HG03342 (cell line): ENCODE results near the gene GRM4.
"Not testable (repeated sequence)": the region's sequence is repeated elsewhere in the genome, so short reads cannot be mapped to it uniquely, and the experiment has no call there.

ENCODE experiments used
- ATAC-seq: cut with Tn5 transposase; IDR thresholded peaks from one replicate; pipeline ENCODE4 v1.9.1; 2021; ENCODE audit warnings: mild to moderate bottlenecking, moderate library complexity; ENCODE audit not compliant: unreplicated experiment

The GRM4 gene

DNA sequence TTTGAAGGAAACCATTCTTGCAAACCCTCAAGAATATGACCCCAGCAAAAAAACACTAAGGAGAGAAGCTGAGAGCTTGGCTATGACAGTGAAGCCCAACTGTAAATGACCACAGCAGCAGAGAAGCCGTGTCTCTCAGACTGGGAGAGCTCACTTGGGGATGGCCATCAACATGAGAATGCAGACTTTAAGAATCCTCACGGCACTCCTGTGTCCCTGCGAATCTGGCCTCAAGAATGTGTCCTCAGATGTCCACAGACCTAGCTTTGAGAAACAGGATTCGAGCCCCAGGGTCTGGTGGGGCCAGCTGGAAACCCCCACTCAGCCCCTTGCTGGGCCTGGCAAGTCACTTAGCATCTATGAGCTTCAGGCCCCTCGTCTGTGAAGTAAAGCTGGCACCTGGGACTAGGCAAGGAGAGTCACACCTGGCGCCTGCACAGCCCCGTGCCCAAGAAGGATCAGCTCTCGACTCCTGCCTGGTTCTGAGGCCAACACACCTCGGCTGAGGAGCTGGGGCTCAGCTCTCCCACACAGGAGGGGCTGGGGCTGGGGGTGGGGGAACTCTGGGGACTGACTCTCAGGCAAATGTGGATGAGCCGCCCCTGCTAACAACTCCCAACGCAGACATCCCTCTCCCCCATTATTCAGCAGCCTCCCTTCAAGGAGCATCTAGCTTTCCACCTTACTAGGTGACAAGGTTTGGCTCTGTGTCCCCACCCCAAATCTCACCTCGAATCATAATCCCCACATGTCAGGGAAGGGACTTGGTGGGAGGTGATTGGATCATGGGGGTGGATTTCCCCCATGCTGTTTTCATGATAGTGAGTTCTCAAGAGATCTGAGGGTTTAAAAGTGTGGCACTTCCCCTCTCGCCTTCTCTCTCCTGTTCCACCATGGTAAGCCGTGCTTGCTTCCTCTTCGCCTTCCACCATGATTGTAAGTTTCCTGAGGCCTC is 97.7 kb downstream of the GRM4 start:
- no peak for ATAC-seq

DNA sequence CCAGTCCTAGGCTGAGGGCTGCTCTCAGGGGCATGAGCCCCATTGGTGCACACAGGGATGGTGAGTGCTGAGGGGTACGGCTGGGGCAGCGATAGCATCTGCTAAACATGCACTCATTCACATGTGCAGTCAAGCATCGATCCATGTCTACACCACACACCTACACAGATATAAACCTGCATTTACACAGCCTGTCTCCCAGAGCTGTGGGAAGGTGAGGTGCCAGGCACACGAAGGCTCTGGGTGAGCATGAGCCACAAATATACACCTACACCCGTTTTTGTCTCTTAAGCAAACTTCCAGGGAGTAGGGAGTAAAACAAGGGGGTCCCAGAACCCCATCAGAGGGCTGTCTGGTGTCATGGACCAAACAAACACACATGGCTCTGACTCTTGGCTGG is 99.3 kb downstream of the GRM4 start:
- no peak for ATAC-seq

DNA sequence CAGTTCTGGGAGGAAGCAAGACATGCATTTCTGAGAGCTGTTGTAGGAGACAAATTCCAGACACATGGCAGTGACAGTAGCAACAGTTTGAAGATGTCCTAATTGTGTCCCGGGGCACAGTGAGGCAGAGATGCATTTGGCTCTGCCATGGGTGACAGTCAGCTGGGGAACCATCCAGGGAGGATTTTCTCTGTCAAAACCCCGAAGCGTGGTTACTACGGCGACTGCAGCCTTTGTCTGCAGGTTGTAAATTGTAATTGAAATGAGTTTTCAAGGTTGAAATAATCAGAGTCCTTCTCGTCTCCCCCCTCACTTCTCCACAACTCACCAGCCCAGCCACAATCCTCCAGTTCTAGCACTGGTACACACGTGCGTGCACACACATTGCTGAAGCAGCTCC is 100.1 kb downstream of the GRM4 start:
- no peak for ATAC-seq

DNA sequence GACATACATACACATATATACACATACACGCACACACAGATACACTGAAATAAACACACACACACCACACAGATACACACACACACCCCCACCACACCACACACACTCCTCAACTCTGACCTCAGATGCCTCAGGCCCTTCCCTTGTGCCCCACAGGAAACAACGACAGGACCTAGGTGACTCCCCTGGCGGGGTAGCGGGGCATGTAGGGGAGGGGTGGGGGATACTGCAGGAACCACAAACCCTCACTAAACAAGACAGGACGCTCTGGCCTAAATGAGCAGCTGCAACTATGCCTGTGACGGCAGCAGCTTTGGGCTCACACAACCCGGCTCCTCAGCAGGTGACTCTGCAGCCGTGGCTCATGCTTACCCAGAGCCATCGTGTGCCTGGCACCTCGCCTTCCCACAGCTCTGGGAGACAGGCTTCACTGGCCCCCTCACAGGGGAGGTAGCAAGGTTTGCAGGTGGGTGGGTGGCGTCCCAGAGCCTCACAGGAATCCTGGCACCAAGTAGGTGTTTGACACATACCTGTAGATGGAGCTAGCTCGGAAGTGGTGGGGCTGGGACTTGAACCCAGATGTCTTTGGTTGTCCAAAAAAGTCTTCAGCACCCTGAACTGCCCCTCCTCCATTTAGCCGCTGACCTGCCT is 100.8 kb downstream of the GRM4 start:
- no peak for ATAC-seq

DNA sequence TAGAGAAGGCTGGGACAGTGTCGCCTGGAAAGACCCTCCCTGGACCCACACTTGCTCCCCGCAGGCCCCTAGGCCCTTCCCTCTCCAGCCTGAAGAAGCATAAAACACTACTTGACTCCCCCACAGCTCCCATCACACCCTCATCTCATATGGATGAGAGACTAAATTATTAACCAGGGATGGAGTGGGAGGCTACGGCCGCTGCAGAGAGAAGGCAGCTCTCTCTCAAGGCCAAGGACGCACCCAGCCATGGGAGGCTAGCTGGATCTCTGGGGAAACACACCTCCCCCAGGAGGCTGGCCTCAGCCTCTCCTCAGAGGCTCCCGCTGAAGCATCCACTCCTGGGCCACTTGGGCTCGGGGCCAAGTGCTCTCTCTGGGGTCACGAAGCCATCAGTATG is 102.5 kb downstream of the GRM4 start:
- ATAC-seq, result no peak

DNA sequence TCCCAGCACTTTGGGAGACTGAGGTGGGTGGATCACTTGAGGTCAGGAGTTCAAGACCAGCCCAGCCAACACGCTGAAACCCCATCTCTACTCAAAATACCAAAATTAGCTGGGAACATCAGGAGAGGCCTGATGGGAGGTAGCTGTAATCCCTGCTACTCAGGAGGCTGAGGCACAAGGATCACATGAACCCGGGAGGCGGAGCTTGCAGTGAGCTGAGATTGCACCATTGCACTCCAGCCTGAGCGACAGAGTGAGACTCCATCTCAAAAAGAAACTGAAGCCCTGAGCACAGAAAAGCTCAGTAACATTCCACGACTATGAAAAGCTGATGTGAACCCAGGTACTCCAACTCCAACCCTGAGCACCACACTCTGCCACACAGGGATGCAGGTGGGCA is 103.9 kb downstream of the GRM4 start:
- not testable (repeated sequence) for ATAC-seq

DNA sequence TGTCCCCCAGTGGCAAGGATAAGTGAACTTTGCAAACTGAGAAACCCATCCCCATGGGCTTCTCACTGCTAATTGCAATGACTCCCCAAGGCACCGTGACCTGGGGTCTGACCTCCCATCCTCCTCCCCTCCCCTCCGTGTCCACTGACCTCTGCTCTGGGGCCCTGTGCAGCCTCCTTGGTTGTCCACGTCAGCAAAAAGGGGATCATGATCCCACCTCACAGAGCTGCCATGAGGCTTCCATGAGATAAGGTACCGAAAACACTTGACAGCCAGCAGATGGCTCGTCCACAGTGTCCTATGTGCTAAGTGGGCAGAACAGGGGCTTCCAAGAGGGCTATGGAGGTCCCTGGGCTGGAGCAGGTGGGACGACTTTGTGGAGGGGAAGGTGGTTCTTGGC is 104.5 kb downstream of the GRM4 start:
- ATAC-seq, result no peak

DNA sequence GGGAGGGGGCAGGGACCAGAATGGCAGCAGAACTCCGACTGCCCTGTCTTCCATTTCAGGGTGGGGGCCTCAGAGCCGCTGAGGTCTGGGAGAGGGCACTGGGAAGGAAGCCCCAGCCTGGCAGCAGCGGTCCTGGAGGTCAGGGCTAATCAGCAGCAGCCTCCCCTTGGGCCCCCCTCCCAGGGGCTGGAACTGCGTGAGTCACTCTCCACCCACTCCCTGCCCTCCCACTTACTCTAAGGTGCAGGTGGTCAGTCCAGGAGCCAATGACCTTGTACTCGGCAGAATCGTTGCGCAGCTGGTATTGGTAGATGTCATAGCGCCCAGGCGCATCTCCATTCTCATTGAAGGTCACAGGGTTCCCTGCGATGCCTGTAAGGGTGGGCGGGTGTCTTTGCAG is 105.9 kb downstream of the GRM4 start:
- no peak for ATAC-seq

DNA sequence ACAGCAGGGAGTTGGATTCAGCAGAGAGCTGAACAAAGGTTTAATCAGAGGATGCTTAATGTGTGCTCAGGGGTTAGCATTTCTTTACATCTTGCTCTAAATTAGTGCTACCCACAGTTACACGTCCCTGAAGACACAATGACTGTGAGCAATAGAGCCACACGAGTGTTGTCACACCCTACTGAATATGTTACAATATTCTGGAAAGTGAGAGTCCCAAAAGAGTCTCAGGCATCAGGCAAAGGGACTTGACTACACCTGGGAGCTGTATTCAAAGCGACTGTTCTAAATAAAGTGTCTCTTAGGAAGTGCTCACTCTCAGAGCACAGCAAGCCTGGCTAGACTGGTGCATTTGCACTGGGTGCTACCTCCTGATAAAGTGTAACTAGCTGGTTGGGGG is 108.7 kb downstream of the GRM4 start:
- no peak for ATAC-seq

DNA sequence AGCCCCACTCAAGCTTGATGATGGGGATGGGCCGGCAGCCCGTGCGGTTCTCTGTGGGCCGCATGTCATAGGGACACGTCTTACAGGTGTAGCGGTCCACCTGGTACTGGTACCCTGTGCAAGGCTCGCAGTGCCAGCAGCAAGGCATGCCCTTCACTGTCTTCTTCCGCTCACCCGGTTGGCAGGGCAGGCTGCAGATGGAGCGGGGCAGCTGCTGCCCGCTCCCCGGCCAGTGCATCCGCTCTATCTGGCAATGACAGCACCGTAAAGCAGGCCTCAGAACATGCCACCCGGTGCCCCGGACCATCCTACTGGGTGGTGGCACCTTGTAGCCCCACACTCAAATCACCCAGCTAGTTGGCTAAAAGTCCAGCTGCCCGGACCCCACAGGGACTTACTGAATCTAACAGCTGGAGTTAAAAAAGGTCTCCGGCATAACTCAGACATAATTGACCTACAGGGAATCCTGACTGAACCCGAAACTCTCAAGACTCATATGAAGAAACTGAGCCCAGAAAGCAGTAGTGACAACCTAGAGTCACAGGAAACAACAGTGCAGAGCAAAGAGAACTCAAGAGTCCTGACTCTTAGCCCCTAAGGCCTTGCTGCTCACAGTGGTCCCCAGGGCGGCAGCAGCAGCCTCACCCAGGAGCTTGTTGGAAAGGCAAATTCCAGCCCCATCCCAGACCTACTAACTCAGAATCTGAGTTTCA is 109.4 kb downstream of the GRM4 start:
- ATAC-seq, result peak; percentile 49

DNA sequence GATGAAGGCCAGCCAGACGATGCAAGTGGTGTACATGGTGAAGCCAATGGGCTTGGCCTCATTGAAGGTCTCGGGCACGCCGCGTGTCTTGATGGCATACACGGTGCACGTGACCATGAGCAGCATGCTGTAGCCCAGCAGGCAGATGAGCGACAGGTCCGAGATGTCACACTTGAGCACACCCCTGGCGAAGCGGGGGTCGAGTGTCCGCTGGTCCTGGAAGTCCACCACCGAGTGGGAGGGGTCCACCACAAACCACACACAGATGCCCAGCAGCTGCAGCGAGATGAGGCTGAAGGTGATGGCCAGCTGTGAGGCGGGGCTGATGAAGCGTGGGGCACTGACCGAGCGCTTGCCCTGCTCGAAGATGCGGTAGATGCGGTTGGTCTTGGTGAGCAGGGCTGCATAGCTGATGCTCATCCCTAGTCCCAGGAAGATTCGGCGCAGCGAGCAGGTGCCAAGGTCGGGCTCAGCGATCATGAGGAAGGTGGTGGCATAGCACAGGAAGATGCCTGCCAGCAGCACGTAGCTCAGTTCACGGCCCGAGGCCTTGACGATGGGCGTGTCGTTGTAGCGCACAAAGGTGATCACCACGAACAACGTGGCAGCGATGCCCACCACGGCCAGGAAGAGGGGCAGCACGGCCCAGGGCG is 110.1 kb downstream of the GRM4 start:
- ATAC-seq, result no peak

DNA sequence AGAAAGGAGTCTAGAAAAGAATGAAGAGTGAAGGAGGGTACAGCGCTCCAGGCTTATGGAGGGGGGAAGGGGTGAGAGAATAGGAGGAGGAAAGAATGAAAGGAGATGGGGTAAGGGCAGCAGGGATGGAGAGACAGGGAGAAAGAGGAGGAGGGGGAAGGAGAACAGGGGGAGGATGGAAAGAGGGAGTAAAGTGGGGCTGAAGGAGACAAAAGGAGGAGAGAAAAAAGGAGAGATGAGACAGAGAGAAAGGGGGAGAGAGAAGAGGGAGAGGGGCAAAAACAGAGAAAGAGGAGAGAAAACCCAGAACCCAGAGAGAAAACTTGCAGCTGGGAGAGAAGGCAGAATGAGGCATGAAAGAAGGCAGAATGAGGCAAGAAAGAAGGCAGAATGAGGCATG is 110.7 kb downstream of the GRM4 start:
- no peak for ATAC-seq

DNA sequence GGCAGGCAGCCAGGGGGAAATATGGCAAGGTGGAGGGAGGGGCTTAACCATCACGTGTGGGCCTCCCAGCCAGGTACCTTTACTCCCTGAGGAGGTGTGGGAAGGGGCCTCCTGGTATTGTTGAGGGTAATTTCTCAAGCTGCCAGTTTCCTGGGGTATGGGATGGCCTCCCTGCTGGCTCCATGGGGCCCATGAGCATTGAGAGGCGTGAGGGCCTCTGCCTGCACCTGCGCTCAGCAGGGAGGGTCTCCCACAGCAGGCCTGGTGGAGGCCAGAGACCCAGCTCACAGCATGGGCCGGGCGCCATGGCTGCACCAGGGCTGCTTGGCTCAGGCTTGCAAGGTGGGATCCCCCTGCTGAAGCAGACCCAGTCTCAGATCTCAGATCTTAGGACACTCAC is 113.0 kb downstream of the GRM4 start:
- ATAC-seq, result no peak

DNA sequence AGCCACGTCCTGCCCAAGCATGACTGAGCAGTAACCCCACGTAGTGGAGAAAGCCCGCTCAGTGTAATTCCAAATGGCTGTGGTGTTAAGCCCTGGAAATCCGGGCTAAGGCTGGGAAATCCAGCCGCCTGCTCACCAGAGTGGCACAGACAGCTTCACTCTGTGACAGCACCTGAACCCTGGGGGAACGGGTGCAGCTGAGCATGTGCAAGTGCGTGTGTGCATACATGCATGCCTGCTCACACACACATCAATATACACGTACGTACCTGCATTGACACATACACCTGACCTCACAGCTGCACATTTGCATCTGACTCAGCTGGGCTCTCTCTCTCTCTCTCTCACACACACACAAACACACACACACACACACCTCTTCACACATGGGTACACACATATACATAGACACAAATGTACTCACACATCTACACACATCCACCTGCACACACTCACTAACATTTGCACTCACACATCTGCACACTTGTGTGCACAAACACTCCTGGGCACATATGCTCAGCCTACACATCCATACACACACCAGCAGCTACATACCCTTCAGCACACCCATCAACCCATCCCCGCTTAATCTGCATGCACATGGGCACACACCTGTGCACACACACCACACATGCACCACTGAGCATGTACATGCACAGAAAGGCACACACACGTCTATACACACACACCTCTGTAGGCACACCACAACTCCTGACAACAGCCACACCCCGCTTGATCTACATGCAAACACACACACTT is 114.1 kb downstream of the GRM4 start:
- no peak for ATAC-seq

DNA sequence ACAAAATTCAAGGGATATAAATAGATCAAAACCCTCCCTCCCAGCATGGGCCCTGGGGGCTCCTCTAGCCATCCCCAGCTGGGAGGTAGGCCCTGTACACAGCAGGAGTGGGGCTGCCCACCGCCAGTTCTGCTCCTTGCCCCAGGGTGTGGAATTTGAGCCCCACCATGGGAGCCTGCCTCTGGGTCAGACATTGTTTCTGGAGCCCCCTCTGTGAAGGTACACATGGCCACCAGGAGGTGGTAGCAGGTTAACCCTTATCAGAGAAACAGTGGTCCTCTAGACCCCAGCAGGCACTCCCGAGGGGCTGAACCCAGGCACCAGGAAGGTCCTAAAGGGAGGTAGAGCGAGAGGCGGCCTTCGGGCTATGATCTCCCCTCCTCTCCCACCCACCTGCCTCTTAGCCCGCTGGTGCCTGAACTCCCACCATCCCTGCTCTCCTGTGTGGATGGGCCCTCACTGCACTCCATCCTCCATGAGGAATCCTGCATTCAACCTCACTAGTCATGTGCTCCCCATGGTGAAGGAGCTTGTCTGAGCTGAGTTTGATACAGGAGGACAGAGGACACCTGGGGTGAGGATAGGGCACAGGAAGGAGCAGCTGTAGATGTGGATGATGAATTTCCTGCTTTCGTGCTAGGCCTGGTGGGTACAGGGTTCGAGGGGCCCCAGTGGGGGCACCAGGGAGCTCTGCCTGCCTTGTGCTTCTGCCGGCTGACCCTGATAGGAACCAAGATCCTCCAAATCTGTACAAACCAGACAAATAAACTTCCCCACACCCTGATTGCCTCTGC is 114.9 kb downstream of the GRM4 start:
- no peak for ATAC-seq

DNA sequence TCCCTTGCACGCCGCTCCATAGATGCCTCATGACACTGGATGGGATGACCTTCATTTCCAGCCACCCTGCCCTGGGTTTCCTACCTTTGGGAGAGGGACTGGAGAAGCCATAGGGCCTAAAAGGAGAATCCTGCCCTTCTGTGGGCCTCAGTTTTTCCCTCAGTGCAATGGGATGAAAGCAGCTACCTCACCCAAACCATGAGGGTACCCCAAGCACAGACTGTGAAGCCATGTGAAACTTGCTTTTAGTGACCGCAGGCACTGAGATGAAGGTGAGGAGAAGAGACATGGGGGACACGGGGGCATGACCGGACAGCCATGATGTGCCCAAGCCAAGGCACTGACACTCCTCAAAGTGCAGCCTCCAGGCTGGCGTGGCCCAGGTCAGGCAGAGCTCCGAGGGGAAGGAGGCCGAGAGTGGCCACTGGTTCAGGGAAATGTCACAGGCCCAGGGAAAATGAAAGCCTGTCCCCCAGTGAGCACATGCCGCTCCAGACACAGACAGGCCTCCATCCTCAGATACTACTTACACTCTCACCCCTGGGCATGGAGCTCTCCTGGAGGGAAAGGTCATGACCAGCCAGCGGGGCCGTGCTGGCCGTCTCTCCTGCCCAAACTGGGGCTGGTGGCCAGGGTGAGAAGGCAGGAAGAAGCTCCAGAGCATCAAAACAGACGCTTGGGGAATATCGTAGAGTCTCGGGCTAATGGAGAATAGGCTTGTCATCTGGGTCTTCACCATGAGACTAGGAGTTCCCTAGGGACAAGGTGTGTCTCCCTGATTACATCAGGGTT is 116.2 kb downstream of the GRM4 start:
- ATAC-seq, result no peak

DNA sequence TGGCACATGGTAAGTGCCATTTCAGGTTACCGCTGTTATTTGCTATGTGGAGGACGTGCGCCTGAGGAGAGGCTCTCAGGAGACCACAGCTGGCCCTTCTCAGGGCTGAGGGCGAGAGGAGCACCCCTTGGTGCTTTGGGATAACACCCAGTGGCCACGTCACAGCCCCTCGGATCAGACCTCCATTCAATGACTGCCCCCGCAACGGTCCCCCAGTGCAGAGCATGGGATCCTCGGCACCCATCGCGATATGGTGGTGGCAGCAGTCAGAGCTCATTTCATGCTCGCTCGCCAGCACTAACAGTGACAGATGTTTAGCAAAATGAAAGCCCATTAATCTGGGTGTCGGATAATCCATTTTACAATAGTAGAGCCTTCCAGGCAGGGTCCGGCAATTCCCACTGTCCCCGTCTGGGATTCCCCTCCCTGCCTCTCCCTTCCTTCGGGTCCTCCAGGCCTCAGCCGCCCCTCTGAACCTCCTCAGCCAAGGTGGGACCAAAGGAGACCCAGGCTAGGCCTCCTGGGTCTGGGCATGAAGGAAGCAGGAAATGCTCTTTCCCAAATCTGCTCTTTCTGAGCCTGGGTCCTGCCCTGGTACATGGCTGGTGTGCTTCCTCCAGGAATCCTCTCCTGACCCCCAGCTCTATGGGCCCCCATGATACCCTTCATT is 117.1 kb downstream of the GRM4 start:
- ATAC-seq, result no peak

DNA sequence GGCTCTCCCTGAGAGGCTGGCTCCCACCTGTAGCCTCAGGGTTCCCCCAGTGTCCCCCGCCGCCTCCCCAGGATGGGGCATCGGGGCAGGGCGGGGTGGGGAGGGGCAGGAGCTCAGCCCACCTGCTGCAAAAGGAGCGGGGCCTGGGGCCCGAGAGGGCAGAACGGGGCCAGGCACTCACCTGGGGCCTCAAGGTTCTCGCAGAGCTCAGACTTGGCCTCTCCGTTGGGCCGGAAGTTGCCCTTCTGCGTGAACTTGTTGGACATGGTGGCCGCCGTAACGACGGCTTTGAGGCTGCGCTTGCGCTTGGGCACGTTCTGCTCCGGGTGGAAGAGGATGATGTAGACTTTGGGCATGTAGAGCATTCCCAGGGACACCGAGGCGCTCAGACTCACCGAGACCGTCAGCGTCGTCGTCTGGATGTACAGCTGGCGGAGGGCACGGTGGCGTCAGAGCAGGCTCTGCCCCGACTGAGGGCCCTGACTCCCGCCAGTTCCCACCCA is 117.9 kb downstream of the GRM4 start:
- ATAC-seq, result no peak
